B cell (primary cell): Measurements from ENCODE around the gene IGF2BP3. TPM values are rescaled to one million over a fixed set of nuclear protein-coding genes. Genes with fewer than 3 reads are reported as not detected.

Source experiments
- ATAC-seq: fragments of 200-7000 bp; cut with Tn5 transposase; one replicate; pipeline ENCODE4 v1.10.0; 2021; ENCODE audit warnings: low read depth, mild to moderate bottlenecking, moderate number of reproducible peaks, moderate library complexity
- CTCF ChIA-PET: fragments of 350-600 bp; sonication (Branson Sonifier 250); formaldehyde crosslinking; loops from one replicate; lab custom pipeline; 2021; ENCODE audit warnings: antibody characterized with exemption, inconsistent platforms; lab: Charles Lee
- POLR2A ChIA-PET: fragments of 350-600 bp; sonication (Branson Sonifier 250); formaldehyde crosslinking; loops from one replicate; lab custom pipeline; 2021; ENCODE audit warnings: antibody characterized with exemption; lab: Charles Lee
- DNase-seq: peaks from one replicate; pipeline ENCODE4 v3.0.0; 2013
- H2AFZ ChIP-seq: 2 replicates; pipeline ENCODE4 v1.6.1; 2012; ENCODE audit warnings: mild to moderate bottlenecking, low read depth, low read length; ENCODE audit not compliant: insufficient read depth, poor library complexity, severe bottlenecking
- H3K27ac ChIP-seq, 2 donors: 1 replicate in 1 of 2; 2 replicates in 1 of 2; pipeline ENCODE4 v1.5.1; 2012 to 2013; ENCODE audit warnings: low read length in 2 of 2, mild to moderate bottlenecking in 2 of 2, moderate library complexity in 1 of 2
- H3K27me3 ChIP-seq, 4 experiments: fragments of 200-600 bp in 1 of 4; sonication (generic) in 1 of 4; replicated peaks in 1 of 4; 1 replicate in 2 of 4; 2 replicates in 2 of 4; pipeline versions ENCODE4 v1.6.1 to v1.7.0; 2013 to 2016; ENCODE audit warnings: low read length in 3 of 4, mild to moderate bottlenecking in 2 of 4, mixed read lengths in 1 of 4, moderate library complexity in 1 of 4; ENCODE audit not compliant: insufficient read depth in 4 of 4, control insufficient read depth in 3 of 4; ENCODE audit errors: control extremely low read depth in 1 of 4
- H3K36me3 ChIP-seq, 2 experiments: replicated peaks in 1 of 2; 1 replicate in 1 of 2; 2 replicates in 1 of 2; pipeline versions ENCODE4 v1.6.1 to v1.7.1; 2013; ENCODE audit warnings: low read length in 1 of 2; ENCODE audit not compliant: insufficient read depth in 2 of 2, control insufficient read depth in 1 of 2; ENCODE audit errors: control extremely low read depth in 1 of 2, extremely low read depth in 1 of 2
- H3K4me1 ChIP-seq, 2 donors: fragments of 200-600 bp in 1 of 2; sonication (generic) in 1 of 2; 1 replicate in 1 of 2; 2 replicates in 1 of 2; pipeline versions ENCODE4 v1.5.1 to v1.6.1; 2013 to 2017; ENCODE audit warnings: low read length in 2 of 2; ENCODE audit not compliant: control insufficient read depth in 2 of 2, insufficient read depth in 2 of 2
- H3K4me2 ChIP-seq: replicated peaks from 2 replicates; pipeline ENCODE3; 2012; ENCODE audit warnings: mild to moderate bottlenecking, low read depth, low read length; ENCODE audit not compliant: poor library complexity, severe bottlenecking
- H3K4me3 ChIP-seq, 5 experiments: fragments of 200-600 bp in 1 of 5; sonication (generic) in 1 of 5; 1 replicate in 3 of 5; 2 replicates in 2 of 5; pipeline versions ENCODE4 v1.5.1 to v1.7.0; 2011 to 2016; ENCODE audit warnings: low read length in 4 of 5, mild to moderate bottlenecking in 4 of 5, low read depth in 2 of 5, control low read depth in 1 of 5, moderate library complexity in 1 of 5; ENCODE audit not compliant: insufficient read depth in 1 of 5; ENCODE audit errors: control extremely low read depth in 1 of 5, extremely low read depth in 1 of 5
- H3K79me2 ChIP-seq: fragments of 200-600 bp; sonication (generic); one replicate; pipeline ENCODE4 v1.6.0; 2016; ENCODE audit warnings: low read length; ENCODE audit not compliant: control insufficient read depth, insufficient read depth
- H3K9ac ChIP-seq: fragments of 200-600 bp; sonication (generic); 2 replicates; pipeline ENCODE4 v1.6.1; 2017; ENCODE audit warnings: mild to moderate bottlenecking, low read length, moderate library complexity
- H3K9me3 ChIP-seq, 3 donors: one replicate each; pipeline versions ENCODE4 v1.6.1 to v1.7.1; 2013; ENCODE audit warnings: low read length in 2 of 3; ENCODE audit not compliant: control insufficient read depth in 2 of 3, insufficient read depth in 1 of 3; ENCODE audit errors: control extremely low read depth in 1 of 3
- H4K20me1 ChIP-seq: 2 replicates; pipeline ENCODE4 v1.6.0; 2012; ENCODE audit warnings: mild to moderate bottlenecking, low read length; ENCODE audit not compliant: insufficient read depth, control insufficient read depth, poor library complexity, severe bottlenecking
- H3K27ac Mint-ChIP-seq: one replicate; pipeline ENCODE4 v1.8.0; 2021; ENCODE audit warnings: mixed read lengths
- H3K27me3 Mint-ChIP-seq: one replicate; pipeline ENCODE4 v1.8.0; 2021; ENCODE audit warnings: mixed read lengths
- H3K4me1 Mint-ChIP-seq: one replicate; pipeline ENCODE4 v1.8.0; 2021; ENCODE audit warnings: mixed read lengths
- H3K4me3 Mint-ChIP-seq: one replicate; pipeline ENCODE4 v1.8.0; 2021; ENCODE audit warnings: mixed read lengths
- H3K9me3 Mint-ChIP-seq: one replicate; pipeline ENCODE4 v1.8.0; 2022; ENCODE audit warnings: mixed read lengths; ENCODE audit not compliant: insufficient read depth
- CTCF ChIP-seq: fragments of 200-600 bp; IDR thresholded peaks from one replicate; pipeline ENCODE4 v1.8.0; 2022; ENCODE audit warnings: antibody characterized with exemption, mild to moderate bottlenecking
- EZH2 ChIP-seq: IDR thresholded peaks from 2 replicates; pipeline ENCODE4 v1.6.1; 2012; ENCODE audit warnings: borderline replicate concordance, low read depth, mild to moderate bottlenecking, moderate library complexity, low read length; ENCODE audit not compliant: insufficient read depth, poor library complexity, severe bottlenecking
- WGBS: methylation state at CpG from one replicate; pipeline ENCODE4 v1.1.5; 2013; ENCODE audit warnings: missing lambda C conversion rate; ENCODE audit not compliant: insufficient coverage; 5-methylcytosine and 5-hydroxymethylcytosine counted together
- intact Hi-C: fragments of 100-400 bp; cut with micrococcal nuclease; formaldehyde crosslinking; loops from one replicate; pipeline ENCODE4 v1.10.0; 2022
- polyA plus RNA-seq: library from polyadenylated mRNA; depleted of rRNA; stranded (reverse); fragments of >200 nt; gene quantifications from 2 replicates; pipeline ENCODE4 v1.2.3, GENCODE V29; 2012
- total RNA-seq, 2 donors: library from RNA; stranded (reverse); fragments of 120-200 nt in 1 of 2; gene quantifications; 1 replicate in 1 of 2; 2 replicates in 1 of 2; pipeline versions ENCODE4 v1.2.3 to v1.2.4, GENCODE V29; 2013 to 2022

IGF2BP3 gene
- total and polyA plus RNA-seq, 2 donors (not counting 1 experiment from before 2014, with no cell fraction given): 0.63 to 10.0 TPM

- intact Hi-C loops: no loop called here
- ChIA-PET CTCF (no interaction called here), POLR2A (no interaction called here)
- H3K4me2 ChIP-seq: no peak overlapping the region
- H3K79me2 ChIP-seq: no peaks in the 10 kb centered on the region
- H2AFZ ChIP-seq: no peak overlapping the region
- WGBS: 80% methylated on average over 1 of the region's 3 CpGs
- H3K27ac ChIP-seq: no peak overlapping the region
- ATAC-seq: no peak
- H3K27me3 ChIP-seq: no peaks in the 10 kb centered on the region
- H3K9ac ChIP-seq: no peak overlapping the region
- DNase-seq: no peak
- H3K9me3 ChIP-seq: no peaks in the 10 kb centered on the region
- Mint-ChIP-seq H3K27ac (no peak overlapping the region), H3K4me3 (no peak overlapping the region), H3K4me1 (peaks cover 17% of the 10 kb centered on the region), H3K27me3 (no peaks in the 10 kb centered on the region), H3K9me3 (no peaks in the 10 kb centered on the region)
- H3K4me3 ChIP-seq: no peak overlapping the region
- no peaks in the 10 kb centered on the region for H4K20me1 ChIP-seq
- TF ChIP-seq EZH2 (no peak), CTCF (no peak)
- peaks cover 0 to 4% of the 10 kb centered on the region in 2 donors for H3K4me1 ChIP-seq
- no peaks in the 10 kb centered on the region for H3K36me3 ChIP-seq
These were observed 89.3 kb downstream of the IGF2BP3 start for GRCh38 chr7:23380961-23381360.

- H3K4me1 Mint-ChIP-seq: peaks cover 20% of the 10 kb centered on the region
- H3K27ac Mint-ChIP-seq: no peak overlapping the region
- no peaks in the 10 kb centered on the region for H3K36me3 ChIP-seq
- ChIA-PET POLR2A (no interaction called here), CTCF (interaction anchor here (1.3 kb wide), 1 partner anchor 82 kb away, joined by 5 read pairs; no protein-coding TSS in a partner anchor)
- H2AFZ ChIP-seq: no peak overlapping the region
- H3K4me1 ChIP-seq: peaks cover 0 to 4% of the 10 kb centered on the region in 2 donors
- no peak overlapping the region for H3K27ac ChIP-seq
- 96% methylated on average over 2 of the region's 4 CpGs for WGBS
- DNase-seq (no peak), ATAC-seq (no peak)
- H3K4me3 ChIP-seq: no peak overlapping the region
- H3K27me3 Mint-ChIP-seq: no peaks in the 10 kb centered on the region
- H3K9me3 Mint-ChIP-seq: no peaks in the 10 kb centered on the region
- no peaks in the 10 kb centered on the region for H4K20me1 ChIP-seq
- no peak overlapping the region for H3K4me2 ChIP-seq
- H3K4me3 Mint-ChIP-seq: no peak overlapping the region
- no peak overlapping the region for H3K9ac ChIP-seq
- intact Hi-C loops: no loop called here
- H3K9me3 ChIP-seq: no peaks in the 10 kb centered on the region
- H3K79me2 ChIP-seq: no peaks in the 10 kb centered on the region
- no peaks in the 10 kb centered on the region for H3K27me3 ChIP-seq
- TF ChIP-seq CTCF: no peak
- no peak for TF ChIP-seq EZH2
These were observed 89.7 kb downstream of the IGF2BP3 start for GRCh38 chr7:23380556-23380955.
